ENCODE results near the gene BHLHE40.

DNA sequence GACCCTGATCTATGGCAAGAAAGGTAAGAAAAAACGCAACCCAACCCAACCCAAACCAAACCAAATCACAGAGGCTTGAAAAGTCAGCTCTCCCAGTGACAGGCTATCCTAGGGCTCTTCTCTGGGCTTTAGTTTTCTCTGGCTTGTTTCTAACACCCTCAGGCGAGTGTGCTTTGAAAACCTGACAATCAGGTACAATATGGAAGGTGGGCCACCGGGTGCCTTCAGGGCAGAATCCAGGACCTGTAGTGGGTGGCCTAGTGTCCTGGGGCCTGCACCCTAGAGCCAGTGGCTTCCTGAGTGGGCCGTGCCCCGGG, 46.8 kb downstream of the BHLHE40 start:
- no peak for TF ChIP-seq POLR2AphosphoS5 (IDR thresholded peaks at IDR 0.05; ENCODE audit: low read depth)
- TF ChIP-seq EZH2 (IDR thresholded peaks at IDR 0.05; ENCODE audit: low read depth, unreplicated experiment), result no peak
- TF ChIP-seq CTCF (conservative IDR thresholded peaks at IDR 0.05; ENCODE audit: low read depth in 2 of 2), result no peak
- TF ChIP-seq REST (IDR thresholded peaks at IDR 0.05; ENCODE audit: unreplicated experiment), result no peak
- TF ChIP-seq ZNF462 (CRISPR knock-in tag; IDR thresholded peaks at IDR 0.05), result no peak
- TF ChIP-seq ZNF331 (CRISPR knock-in tag; IDR thresholded peaks at IDR 0.05; ENCODE audit: low read depth), result no peak
- TF ChIP-seq CREB1 (CRISPR knock-in tag; IDR thresholded peaks at IDR 0.05; ENCODE audit: low read depth), result no peak
- no peak for TF ChIP-seq EZH2phosphoT487 (IDR thresholded peaks at IDR 0.05; ENCODE audit: unreplicated experiment)
- TF ChIP-seq JUNB (IDR thresholded peaks at IDR 0.05; ENCODE audit: unreplicated experiment), result no peak
- TF ChIP-seq ZNF114 (CRISPR knock-in tag; IDR thresholded peaks at IDR 0.05), result no peak
- no peak for TF ChIP-seq ETS1 (IDR thresholded peaks at IDR 0.05)
